GM10248 (cell line): ENCODE measurements around the gene PRDX5.

Source experiments
- CTCF ChIA-PET: fragments of 300-600 bp; sonication (Branson Sonifier 250); formaldehyde crosslinking; extraction: SDS; loops from one replicate; lab custom pipeline; 2021; ENCODE audit warnings: antibody characterized with exemption; lab: Yijun Ruan, JAX
- POLR2A ChIA-PET: fragments of 350-650 bp; sonication (Branson Sonifier 250); formaldehyde crosslinking; extraction: SDS; loops from one replicate; lab custom pipeline; 2020; ENCODE audit warnings: antibody characterized with exemption; lab: Yijun Ruan, JAX
- DNase-seq: peaks from one replicate; pipeline ENCODE4 v3.0.0; 2012; ENCODE audit errors: extremely low spot score
- CTCF ChIP-seq: IDR thresholded peaks from 2 replicates; pipeline ENCODE4 v1.5.1; 2012; ENCODE audit warnings: mild to moderate bottlenecking, low read depth; ENCODE audit errors: extremely low read depth, missing control alignments, control extremely low read depth

The PRDX5 gene

GRCh38 chr11:64339286-64339685 lies 21.4 kb downstream of the PRDX5 start:
- ChIA-PET CTCF (interaction anchor here (1.7 to 7.5 kb wide), 4 partner anchors 7 to 34 kb away, joined by 8 to 81 read pairs (median 29); partner anchors contain the start of genes ESRRA, PRDX5 and TRMT112), POLR2A (interaction anchor here (1.4 kb wide), 1 partner anchor 7 kb away, joined by 4 read pairs; no protein-coding TSS in a partner anchor)
- no peak for DNase-seq
- no peak for TF ChIP-seq CTCF

- DNase-seq: peak; percentile 89
- POLR2A ChIA-PET: interaction anchor here (0.5 to 1.4 kb wide), 2 partner anchors 8 to 156 kb away, joined by 4 to 11 read pairs; no protein-coding TSS in a partner anchor
- no peak for TF ChIP-seq CTCF
- CTCF ChIA-PET: interaction anchor here (0.6 to 7.5 kb wide), 5 partner anchors 7 to 38 kb away, joined by 4 to 81 read pairs (median 10); partner anchors contain the start of genes PRDX5 and TRMT112
These were observed 22.0 kb downstream of the PRDX5 start, which contains the start of gene CCDC88B for GRCh38 chr11:64339754-64340408. TSS of gene CCDC88B (plus strand) at chr11:64340204. CDS start at chr11:64340267, 63 bp downstream.

GRCh38 chr11:64340671-64341335 lies 22.9 kb downstream of the PRDX5 start:
- ChIA-PET CTCF (interaction anchor here (1.0 to 7.5 kb wide), 7 partner anchors 8 to 39 kb away, joined by 3 to 81 read pairs (median 11); partner anchors contain the start of genes PRDX5 and TRMT112), POLR2A (interaction anchor here (1.4 kb wide), 1 partner anchor 9 kb away, joined by 4 read pairs; no protein-coding TSS in a partner anchor)
- no peak for TF ChIP-seq CTCF

GRCh38 chr11:64341429-64341828 lies 23.5 kb downstream of the PRDX5 start:
- ChIA-PET POLR2A (no interaction called here), CTCF (interaction anchor here (1.0 to 7.5 kb wide), 7 partner anchors 9 to 40 kb away, joined by 3 to 81 read pairs (median 11); partner anchors contain the start of genes PRDX5 and TRMT112)
- DNase-seq: no peak
- no peak for TF ChIP-seq CTCF

More at GRCh38 chr11:64340671-64341335, 22.9 kb downstream of the PRDX5 start:
- peak; percentile 83 for DNase-seq

GRCh38 chr11:64341851-64342791 lies 24.2 kb downstream of the PRDX5 start:
- peak; percentile 95 for DNase-seq
- CTCF ChIA-PET: interaction anchor here (0.9 to 7.5 kb wide), 8 partner anchors 10 to 116 kb away, joined by 3 to 81 read pairs (median 10); partner anchors contain the start of genes NUDT22, PRDX5, TRMT112 and TRPT1
- POLR2A ChIA-PET: interaction anchor here (0.5 to 1.5 kb wide), 3 partner anchors 11 to 1670 kb away, joined by 3 to 6 read pairs (median 5); partner anchors contain the start of gene LBHD1
- TF ChIP-seq CTCF: peak; percentile 28
